ENCODE measurements around the gene HIPK1. TPM values are rescaled to one million over a fixed set of nuclear protein-coding genes. Genes with fewer than 3 reads are reported as not detected.
"Not testable (repeated sequence)": the region's sequence is repeated elsewhere in the genome, so short reads cannot be mapped to it uniquely, and the experiment has no call there.

The HIPK1 gene
- total RNA-seq, 4 donors from 2014 or later: 59.4 to 81.8 (median 69.7) TPM

GRCh38 chr1:113945329-113945728 lies 16.2 kb downstream of the HIPK1 start:
- Histone ChIP-seq H3K4me3 (no peak overlapping the region), H3K9me3 (no peaks in the 10 kb centered on the region), H3K4me1 (peaks cover 27% of the 10 kb centered on the region), H3K27me3 (no peaks in the 10 kb centered on the region), H3K36me3 (peaks cover 24% of the 10 kb centered on the region), H3K27ac (no peak overlapping the region)
- TF ChIP-seq POLR2AphosphoS5 (IDR thresholded peaks at IDR 0.05): no peak
- 100% methylated on average over 1 of the region's 1 CpG for WGBS
- DNase-seq (ENCODE audit: low spot score in 2 of 2): no peak

GRCh38 chr1:113946112-113946511 lies 17.0 kb downstream of the HIPK1 start:
- Histone ChIP-seq H3K4me3 (no peak overlapping the region), H3K27ac (no peak overlapping the region), H3K36me3 (peaks cover 16% of the 10 kb centered on the region), H3K9me3 (no peaks in the 10 kb centered on the region), H3K4me1 (peaks cover 27% of the 10 kb centered on the region), H3K27me3 (no peaks in the 10 kb centered on the region)
- no peak for TF ChIP-seq POLR2A (IDR thresholded peaks at IDR 0.05)
- no peak for TF ChIP-seq POLR2AphosphoS5 (IDR thresholded peaks at IDR 0.05)
- TF ChIP-seq EP300 (IDR thresholded peaks at IDR 0.05): no peak
- TF ChIP-seq CTCF (IDR thresholded peaks at IDR 0.05): no peak
- no peak for DNase-seq (ENCODE audit: low spot score in 2 of 2)
- 78% methylated on average over 1 of the region's 1 CpG for WGBS

DNA sequence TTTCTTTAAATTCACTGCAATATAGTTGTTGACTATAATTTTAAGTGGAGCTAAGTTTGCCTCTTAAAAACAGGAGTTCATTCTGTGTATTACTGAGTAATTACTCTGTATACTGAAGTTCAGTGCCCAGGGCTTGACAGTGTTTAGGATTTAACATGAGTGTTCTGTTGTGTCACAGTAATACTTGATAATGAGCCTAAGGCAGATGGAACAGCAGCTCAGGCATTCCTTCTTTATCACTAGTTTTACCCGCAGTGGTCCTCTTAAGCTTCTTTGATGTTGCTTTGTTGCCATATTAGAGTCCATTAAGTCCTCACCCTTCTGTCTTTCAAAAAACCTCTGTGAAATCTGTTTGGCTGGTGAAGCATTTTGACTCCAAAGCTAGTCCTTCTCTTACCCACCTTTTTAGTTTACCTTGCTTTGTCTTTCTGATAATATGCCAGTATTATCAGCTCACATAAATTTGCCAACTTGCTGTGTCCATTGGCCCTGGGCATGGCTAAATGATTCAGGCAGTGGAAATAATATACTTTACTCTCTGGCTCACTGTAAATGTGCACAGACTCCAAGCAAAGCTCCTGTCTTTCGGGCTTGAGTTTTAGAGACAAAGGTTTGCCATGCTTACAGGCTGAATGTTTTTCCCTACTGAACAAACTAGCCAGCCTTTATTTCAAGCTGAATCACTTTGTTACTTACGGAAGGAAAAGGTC lies 17.7 kb downstream of the HIPK1 start:
- H3K36me3 ChIP-seq: peaks cover 9% of the 10 kb centered on the region
- no peak overlapping the region for H3K27ac ChIP-seq
- TF ChIP-seq EP300 (IDR thresholded peaks at IDR 0.05) (no peak), POLR2A (IDR thresholded peaks at IDR 0.05) (no peak), POLR2AphosphoS5 (IDR thresholded peaks at IDR 0.05) (no peak), CTCF (IDR thresholded peaks at IDR 0.05) (no peak)
- H3K4me3 ChIP-seq: no peak overlapping the region
- H3K4me1 ChIP-seq: peaks cover 27% of the 10 kb centered on the region
- H3K9me3 ChIP-seq: no peaks in the 10 kb centered on the region
- 52% methylated on average over 3 of the region's 3 CpGs for WGBS
- DNase-seq (ENCODE audit: low spot score in 2 of 2): no peak
- no peaks in the 10 kb centered on the region for H3K27me3 ChIP-seq

DNA sequence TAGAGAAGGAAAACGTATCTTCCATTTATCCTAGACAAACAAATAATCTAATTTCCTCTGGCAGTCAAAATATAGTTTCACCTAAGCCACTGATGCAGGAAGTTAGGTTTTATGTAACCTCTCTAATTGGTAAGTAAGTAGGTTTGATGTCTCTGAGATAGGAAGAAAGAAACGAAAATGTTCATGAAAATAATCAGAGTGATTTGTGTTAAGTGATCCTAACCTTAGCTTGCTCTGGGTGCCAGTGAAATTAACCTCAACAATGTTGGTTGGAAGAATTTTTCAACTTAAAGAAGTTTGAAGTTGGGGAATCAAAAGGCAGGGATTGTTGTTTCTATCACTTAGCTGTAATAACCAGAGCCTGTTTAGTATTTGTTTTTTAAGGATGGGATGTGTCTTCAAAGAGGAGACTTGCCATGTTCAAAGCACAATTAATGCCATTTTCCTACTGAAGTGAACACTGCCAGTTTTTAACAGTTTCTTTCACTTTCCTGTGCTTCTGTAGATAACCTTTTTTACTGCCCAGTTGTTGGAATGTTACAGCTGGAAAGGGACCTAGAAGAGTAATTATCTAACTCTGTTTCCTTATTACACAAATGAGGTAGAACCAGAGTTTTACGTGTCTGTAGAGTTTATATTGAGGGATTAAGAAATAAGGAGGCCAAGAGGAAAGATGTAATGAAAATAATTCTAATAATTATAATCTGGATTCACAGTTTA lies 18.4 kb downstream of the HIPK1 start:
- Histone ChIP-seq H3K9me3 (no peaks in the 10 kb centered on the region), H3K36me3 (peaks cover 6% of the 10 kb centered on the region), H3K27ac (peak overlapping the region; percentile 5), H3K4me3 (no peak overlapping the region), H3K4me1 (peaks cover 27% of the 10 kb centered on the region), H3K27me3 (no peaks in the 10 kb centered on the region)
- 19% methylated on average over 3 of the region's 3 CpGs for WGBS
- no peak for DNase-seq (ENCODE audit: low spot score in 2 of 2)
- no peak for TF ChIP-seq CTCF (IDR thresholded peaks at IDR 0.05)
- TF ChIP-seq EP300 (IDR thresholded peaks at IDR 0.05): no peak
- no peak for TF ChIP-seq POLR2AphosphoS5 (IDR thresholded peaks at IDR 0.05)

GRCh38 chr1:113948151-113948550 lies 19.0 kb downstream of the HIPK1 start:
- H3K9me3 ChIP-seq; DNase-seq (ENCODE audit: low spot score in 2 of 2); H3K36me3 ChIP-seq; H3K27me3 ChIP-seq; H3K4me3 ChIP-seq: not testable (repeated sequence)
- WGBS: 82% methylated on average over 4 of the region's 4 CpGs
- Histone ChIP-seq H3K4me1 (peaks cover 27% of the 10 kb centered on the region), H3K27ac (peak overlapping the region; percentile 5)

GRCh38 chr1:113949007-113949406 lies 19.9 kb downstream of the HIPK1 start:
- H3K36me3 ChIP-seq: peaks cover 14% of the 10 kb centered on the region
- 76% methylated on average over 5 of the region's 5 CpGs for WGBS
- H3K27me3 ChIP-seq: no peaks in the 10 kb centered on the region
- H3K4me1 ChIP-seq: peaks cover 27% of the 10 kb centered on the region
- TF ChIP-seq POLR2AphosphoS5 (IDR thresholded peaks at IDR 0.05) (no peak), CTCF (IDR thresholded peaks at IDR 0.05) (peak; percentile 5 to 20)
- no peak overlapping the region for H3K4me3 ChIP-seq
- H3K27ac ChIP-seq: no peak overlapping the region
- no peaks in the 10 kb centered on the region for H3K9me3 ChIP-seq
- no peak for DNase-seq (ENCODE audit: low spot score in 2 of 2)

Measured in suprapubic skin (tissue), 4 donors.